ENCODE results near the gene CCDC6.

CCDC6 gene

GRCh38 chr10:59844436-59844835, 61.9 kb downstream of the CCDC6 start:
- DNase-seq = no peak

GRCh38 chr10:59843748-59844147, 62.6 kb downstream of the CCDC6 start:
- DNase-seq = no peak

DNA sequence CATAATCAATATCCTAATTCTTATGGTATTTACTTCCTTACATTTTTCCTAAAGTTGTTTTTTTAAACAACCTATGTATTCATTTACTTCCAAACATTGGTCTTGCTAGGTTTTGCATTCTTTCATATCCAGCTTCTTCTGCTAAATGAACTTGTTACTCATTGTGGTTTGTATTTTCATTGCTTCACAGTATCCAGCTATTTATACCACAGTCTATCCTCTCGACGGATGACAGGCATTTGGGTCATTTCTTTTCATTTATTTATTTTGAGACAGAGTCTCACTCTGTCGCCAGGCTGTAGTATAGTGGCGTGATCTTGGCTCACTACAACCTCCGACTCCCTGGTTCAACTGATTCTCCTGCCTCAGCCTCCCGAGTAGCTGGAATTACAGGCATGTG, 66.8 kb downstream of the CCDC6 start:
- DNase-seq = no peak

DNA sequence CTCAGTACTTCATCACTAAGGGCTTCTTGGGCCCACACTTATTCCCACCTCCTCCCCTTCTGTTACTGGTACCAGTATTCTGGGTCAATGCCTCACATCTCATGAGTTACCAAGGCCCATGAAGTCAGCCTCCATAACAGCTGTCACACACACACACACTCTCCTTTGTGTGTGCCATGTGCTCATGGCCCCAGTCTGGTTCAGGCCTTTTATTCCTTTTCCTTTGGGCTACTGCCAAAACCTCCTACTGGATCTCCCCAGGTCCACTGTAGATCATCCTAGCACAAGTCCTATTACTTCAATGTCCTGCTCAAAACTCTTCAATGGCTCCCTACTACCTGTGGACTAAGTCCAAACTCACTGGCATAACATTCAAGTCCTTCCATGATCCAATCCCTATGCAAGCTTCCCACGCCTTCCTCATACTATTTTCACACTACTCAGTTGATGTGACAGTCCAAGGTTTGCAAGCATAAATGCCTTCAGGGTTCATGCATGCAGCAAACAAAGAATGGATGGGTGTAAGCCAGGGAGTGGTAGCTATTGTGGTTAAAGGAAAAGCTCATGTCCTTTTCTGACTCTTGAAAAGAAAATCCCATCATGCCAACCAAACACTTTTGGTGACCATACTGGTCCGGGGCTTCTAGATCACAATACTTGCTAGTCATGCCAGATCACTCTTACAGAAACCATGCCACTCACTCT, 68.1 kb downstream of the CCDC6 start:
- DNase-seq = no peak

GRCh38 chr10:59833810-59834209, 72.5 kb downstream of the CCDC6 start:
- no peak for DNase-seq

DNA sequence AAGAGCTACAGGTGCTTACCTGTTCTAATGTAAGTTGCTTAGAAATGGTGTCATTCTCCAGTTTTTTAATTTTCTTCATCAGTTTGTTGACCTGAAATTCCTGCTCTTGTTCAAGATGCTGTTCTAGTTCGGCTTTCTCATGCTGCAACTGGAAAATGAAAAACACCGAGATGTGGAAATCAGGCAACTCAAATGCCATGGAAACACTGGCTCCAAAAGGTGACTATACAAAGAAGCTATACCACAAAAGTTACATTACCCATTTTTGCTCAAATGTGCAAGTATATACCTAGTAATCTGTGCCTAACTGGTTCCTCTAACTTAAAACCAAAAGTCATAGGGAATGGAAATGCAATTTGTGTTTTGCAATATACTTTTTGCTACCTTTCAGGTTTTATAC, 73.8 kb downstream of the CCDC6 start:
- DNase-seq = no peak

- DNase-seq = no peak
Observed at GRCh38 chr10:59831658-59832503, 74.5 kb downstream of the CCDC6 start.

- no peak for DNase-seq
Observed at GRCh38 chr10:59830601-59831259, 75.6 kb downstream of the CCDC6 start.

- DNase-seq = no peak
Observed at GRCh38 chr10:59829601-59830000, 76.8 kb downstream of the CCDC6 start.

DNA sequence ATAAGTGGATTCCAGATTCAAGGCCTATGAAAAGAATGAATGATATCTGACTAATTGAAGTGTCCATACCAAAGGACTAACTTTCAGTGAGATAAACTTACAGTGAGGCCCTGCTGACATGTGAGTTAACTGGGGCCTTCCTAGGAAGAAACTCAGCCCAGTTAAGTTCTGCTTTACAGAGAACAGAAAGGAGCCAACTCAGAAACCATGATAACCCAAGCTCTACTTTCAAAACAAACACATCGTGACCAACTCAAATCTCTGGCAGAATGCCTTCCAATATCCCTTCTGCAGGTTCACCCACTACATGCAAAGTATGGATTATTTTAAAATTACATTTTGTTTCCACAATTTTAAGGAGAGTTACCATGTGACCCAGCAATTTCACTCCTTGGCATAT, 77.3 kb downstream of the CCDC6 start:
- DNase-seq = no peak

- DNase-seq = no peak
Observed at GRCh38 chr10:59825932-59826331, 80.4 kb downstream of the CCDC6 start.

GRCh38 chr10:59823751-59824150, 82.6 kb downstream of the CCDC6 start:
- DNase-seq = no peak

DNA sequence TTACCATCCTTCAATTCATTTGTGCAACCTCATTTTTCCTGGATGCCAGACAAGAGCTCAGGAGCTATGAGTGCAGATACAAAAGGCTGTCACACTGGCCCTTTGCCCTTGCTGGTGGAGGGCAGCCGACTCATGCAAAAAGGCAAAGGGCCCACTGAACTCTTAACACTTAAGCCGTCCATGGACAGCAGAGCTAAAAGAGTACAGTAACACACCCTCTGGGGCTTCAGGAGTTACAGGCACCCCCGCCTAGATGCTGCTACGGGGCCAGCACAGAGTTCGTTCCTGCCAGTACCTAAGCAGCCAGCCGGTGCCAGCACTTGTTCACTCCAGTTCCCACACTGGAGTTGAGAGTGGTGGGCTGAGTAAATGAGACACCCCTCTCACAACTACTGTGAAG, 83.2 kb downstream of the CCDC6 start:
- no peak for DNase-seq

GRCh38 chr10:59820471-59820870, 85.9 kb downstream of the CCDC6 start:
- no peak for DNase-seq

DNA sequence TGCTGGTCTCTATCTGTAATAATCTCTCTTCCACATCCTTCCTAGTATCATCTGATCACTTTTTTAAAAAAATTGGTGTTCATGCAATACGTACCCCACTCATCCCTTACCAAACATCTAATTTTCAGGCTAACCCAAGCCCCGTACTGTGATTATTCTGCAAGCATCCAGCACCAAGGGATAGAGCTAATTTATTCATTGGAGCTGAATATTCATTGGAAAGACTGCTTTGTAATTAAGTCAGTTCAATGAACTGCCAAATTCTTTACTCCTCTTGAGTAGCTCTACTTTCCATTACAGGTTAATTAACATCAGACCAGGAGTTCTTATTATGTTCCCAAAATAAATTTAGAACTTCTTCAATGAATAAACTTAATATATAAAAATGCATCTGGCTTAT, 86.7 kb downstream of the CCDC6 start:
- DNase-seq = no peak

- no peak for DNase-seq
Observed at GRCh38 chr10:59819265-59819664, 87.1 kb downstream of the CCDC6 start.

DNA sequence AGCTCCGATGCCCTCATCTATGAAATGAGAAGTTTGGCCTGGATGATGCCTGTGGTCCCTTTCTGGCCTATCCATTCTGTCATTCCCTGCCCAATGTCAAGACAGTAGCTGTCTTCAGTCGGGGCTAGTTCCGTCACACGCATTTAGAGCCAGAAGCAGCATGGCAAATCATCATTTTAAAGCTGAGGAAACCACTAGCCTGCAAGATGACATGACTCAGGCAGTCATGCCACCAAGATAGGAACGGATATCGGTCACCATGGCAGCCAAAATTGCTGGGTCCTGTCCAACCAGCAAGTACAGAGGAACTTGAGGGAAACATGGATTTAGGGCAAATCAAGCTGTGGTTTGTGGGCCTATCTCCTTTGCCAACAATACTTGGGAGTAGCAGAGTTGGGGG, 88.6 kb downstream of the CCDC6 start:
- DNase-seq = no peak

DNA sequence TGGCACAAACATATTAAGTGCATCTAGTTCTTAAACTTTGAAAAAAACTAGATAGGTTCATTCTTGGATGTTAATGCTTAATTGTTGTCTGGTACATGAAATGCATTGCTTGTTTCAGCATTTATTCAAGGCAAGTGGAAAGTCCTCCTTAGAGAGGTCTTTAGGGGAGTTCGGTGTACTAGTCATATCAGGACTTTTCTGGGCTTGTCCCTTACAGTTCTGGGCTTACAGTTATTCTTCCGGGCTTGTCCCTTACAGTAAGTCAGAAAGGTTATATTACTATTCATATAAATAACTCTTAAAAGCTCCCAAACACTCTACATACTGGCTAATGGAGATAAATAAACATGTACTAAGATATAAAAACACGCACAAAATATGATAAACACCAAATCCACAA, 91.5 kb downstream of the CCDC6 start:
- DNase-seq = no peak

GRCh38 chr10:59812519-59813122, 93.7 kb downstream of the CCDC6 start:
- no peak for DNase-seq

DNA sequence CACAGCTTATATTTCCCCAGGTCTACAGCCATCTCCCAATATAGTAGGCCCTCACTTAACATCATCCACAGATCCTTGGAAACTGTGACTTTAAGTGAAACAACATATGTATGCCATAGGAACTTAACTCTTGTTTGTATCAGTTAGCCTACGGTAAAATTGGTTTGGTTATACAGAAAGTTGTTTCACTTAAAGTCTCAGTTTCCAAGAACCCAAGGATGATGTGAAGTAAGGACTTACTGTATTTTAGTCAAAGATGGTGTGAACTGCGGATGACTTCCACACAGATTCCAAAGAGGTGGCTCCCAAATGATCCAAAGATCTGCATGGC, 96.7 kb downstream of the CCDC6 start:
- no peak for DNase-seq

DNA sequence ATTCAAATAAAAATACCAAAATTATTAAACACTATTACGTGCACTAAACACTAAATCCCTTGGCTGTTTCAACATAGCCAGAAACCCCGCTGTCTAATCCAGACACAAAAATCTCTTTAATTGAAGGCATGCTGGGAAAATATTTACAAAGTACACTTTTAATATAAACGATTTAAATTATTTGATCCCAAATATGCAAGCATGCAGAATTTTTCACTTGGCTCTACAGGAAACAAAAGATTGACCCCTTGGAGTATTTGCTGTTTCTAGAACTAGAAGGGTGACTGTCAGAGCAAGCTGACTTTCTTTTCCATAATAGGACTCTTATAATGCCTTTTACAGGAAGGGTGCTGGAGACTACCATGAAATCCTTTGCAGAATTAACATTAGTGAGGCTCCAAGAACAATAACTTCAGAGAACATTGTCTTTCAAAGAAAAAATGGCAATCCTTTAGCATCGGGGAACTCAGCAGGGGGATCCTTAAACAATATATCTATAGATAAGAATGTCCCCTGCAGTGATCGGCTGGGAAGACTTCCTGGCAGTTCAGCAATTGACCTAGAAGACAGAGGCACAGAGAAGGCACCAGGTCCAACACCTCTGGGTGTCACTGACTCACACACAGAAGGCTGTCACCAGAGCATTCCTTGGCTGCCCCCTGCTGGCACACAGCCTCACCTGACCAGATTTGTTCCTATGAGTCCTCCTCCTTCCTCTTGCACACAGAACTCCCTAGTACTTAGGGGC, 97.3 kb downstream of the CCDC6 start:
- peak; percentile 12 for DNase-seq

- no peak for DNase-seq
Observed at GRCh38 chr10:59807629-59808620, 98.4 kb downstream of the CCDC6 start.

Measured in activated effector memory CD4-positive, alpha-beta T cell treated with Interleukin-2 at 50 U/mL for 16 hours (primary cell).